Sciatic nerve (tissue), 2 donors: ENCODE data around the gene C19orf25. TPM values are rescaled to one million over a fixed set of nuclear protein-coding genes. Genes with fewer than 3 reads are reported as not detected.
"Not testable (repeated sequence)": the region's sequence is repeated elsewhere in the genome, so short reads cannot be mapped to it uniquely, and the experiment has no call there.

Experiments
- ATAC-seq: fragments of 200-7000 bp; cut with Tn5 transposase; one replicate; pipeline ENCODE4 v1.9.1; 2020; ENCODE audit warnings: mild to moderate bottlenecking, moderate library complexity
- DNase-seq: peaks from one replicate; pipeline ENCODE4 v3.0.0-alpha.2; 2020; ENCODE audit warnings: low spot score
- intact Hi-C: fragments of 100-400 bp; cut with DNase I; formaldehyde crosslinking; loops from one replicate; pipeline ENCODE4 v1.14.2; 2022
- total RNA-seq: library from RNA; stranded (reverse); fragmentation: NEBNext Ultra II Directional; extraction: Animal tissue kit (Norgen Biotek cat#: 25700); gene quantifications from one replicate; pipeline ENCODE4 v1.2.1, GENCODE V29; 2021
- donor health status: DM: no; HTN: no; CAD: no.
- donor health status: DM: no; HTN: no; CAD: no.

The C19orf25 gene
- total RNA-seq, 1 donor from 2014 or later, result 22.1 TPM

- ATAC-seq, result no peak
- intact Hi-C loops, result no loop called here
- no peak for DNase-seq
Measured at GRCh38 chr19:1501200-1501595, 22.2 kb upstream of the C19orf25 start.

DNA sequence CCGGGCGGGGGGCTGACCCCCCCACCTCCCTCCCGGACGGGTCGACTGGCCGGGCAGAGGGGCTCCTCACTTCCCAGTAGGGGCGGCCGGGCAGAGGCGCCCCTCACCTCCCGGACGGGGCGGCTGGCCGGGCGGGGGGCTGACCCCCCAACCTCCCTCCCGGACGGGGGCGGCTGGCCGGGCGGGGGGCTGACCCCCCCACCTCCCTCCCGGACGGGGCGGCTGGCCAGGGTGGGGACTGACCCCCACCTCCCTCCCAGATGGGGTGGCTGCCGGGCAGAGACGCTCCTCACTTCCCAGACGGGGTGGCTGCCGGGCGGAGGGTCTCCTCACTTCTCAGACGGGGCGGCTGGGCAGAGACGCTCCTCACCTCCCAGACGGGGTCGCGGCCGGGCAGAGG, 20.2 kb upstream of the C19orf25 start:
- intact Hi-C loops, DNase-seq, ATAC-seq: not testable (repeated sequence)

DNA sequence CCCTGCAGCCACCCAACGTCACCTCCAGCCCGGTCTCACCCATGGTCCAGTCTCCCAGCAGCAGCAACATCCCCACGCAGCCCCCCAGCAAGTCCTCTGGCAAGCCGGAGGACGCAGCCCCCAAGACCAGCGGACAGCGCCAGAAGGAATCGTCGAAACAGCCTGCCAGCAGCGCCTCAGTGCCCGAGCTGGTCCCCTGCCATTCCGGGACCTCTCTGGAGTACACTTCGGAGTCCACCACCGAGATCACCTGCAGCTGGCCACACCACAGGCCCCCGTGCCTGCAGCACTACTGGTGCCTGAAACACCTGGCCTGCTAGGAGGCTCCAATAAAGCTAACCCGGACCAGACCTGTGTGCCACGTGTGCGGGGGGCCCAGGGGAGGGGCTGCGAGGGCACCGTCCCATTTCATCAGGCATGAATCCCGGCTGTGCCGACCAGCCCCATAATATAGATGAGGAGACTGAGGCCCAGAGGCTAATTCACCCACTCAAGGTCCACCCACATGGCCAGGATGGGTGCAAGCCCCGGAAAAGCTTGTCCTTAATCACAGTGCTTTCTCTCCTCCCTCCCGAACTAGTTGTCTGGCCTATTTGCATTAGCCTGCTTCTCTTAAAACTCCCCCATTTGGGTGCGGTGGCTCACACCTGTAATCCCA, 18.7 kb upstream of the C19orf25 start:
- DNase-seq, result no peak
- no peak for ATAC-seq
- intact Hi-C loops, result no loop called here

DNA sequence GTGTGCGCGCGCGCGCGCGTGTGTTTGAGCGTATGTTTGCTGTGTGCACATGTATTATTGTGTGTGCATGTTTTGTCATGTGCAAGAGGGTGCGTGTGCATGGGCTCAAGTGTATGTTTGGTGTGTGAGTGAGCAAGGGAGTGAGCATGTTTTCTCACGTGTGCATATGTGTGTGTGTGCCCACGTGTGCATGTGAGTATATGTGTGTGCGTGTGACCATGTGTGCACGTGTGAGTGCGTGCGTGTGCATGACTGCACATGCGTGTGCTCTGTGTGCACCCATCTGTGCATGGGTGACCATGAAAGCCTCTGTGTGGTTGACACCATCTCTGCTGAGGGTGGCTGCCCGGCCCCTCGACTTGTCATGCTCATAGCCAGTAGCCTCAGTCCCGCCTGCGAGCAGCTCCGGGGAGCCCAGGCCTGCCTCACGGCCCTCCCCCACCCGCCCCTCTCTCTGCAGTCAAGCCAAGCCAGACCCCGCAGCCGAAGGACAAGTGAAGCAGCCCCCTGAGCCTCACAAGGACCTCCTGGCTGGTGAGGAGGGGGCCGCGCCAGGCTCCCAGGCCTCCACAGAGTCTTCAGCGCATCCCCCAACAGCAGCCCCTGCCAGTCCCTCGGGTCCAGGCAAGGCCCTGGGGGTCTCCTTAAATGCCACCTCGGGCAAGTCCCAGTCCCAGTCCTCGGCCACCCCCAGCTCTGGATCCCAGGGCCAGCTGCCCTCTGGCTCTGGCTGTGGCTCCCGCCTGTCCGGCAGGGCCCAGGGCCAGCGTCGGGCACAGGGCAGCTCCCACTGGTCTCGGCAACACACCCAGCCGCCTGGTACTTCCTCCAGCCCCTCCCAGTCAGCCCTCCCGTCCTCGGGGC, 17.9 kb upstream of the C19orf25 start:
- intact Hi-C loops, result no loop called here
- ATAC-seq, result no peak
- DNase-seq, result peak; percentile 56

DNA sequence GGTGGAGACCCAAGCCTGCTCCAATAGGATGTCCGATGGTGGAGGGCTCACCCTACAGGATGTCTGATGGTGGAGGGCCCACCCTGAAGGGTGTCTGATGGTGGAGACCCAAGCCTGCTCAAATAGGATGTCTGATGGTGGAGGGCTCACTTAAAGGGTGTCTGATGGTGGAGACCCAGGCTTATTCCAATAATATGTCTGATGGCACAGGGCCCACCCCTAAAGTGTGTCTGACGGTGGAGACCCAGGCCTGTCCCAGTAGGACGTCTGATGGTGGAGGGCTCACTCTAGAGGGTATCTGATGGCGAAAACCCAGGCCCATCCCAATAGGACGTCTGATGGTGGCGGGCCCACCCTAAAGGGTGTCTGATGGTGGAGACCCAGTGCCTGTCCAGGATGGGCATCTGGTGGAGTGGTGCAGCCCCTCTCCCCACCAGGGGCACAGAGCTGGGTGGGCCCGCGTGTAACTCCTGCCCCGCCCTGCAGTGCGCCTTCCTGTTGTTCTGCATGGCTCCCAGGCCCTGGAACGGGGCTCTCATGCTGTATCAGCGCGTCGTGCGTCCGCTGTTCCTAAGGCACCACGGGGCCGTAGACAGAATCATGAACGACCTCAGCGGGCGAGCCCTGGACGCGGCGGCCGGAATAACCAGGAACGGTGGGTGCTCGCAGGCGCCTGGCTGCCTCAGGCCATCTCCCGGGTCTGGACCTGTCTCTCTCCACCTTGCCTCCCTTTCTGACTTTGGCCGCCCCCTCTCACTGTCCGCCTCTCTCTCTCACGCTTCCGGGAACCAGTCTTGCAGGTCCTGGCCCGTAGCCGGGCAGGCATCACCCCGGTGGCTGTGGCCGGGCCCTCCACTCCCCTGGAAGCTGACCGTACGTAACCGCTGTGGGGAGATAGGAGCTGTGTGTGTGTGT, 17.0 kb upstream of the C19orf25 start:
- intact Hi-C loops, result no loop called here
- no peak for DNase-seq
- ATAC-seq, result no peak

DNA sequence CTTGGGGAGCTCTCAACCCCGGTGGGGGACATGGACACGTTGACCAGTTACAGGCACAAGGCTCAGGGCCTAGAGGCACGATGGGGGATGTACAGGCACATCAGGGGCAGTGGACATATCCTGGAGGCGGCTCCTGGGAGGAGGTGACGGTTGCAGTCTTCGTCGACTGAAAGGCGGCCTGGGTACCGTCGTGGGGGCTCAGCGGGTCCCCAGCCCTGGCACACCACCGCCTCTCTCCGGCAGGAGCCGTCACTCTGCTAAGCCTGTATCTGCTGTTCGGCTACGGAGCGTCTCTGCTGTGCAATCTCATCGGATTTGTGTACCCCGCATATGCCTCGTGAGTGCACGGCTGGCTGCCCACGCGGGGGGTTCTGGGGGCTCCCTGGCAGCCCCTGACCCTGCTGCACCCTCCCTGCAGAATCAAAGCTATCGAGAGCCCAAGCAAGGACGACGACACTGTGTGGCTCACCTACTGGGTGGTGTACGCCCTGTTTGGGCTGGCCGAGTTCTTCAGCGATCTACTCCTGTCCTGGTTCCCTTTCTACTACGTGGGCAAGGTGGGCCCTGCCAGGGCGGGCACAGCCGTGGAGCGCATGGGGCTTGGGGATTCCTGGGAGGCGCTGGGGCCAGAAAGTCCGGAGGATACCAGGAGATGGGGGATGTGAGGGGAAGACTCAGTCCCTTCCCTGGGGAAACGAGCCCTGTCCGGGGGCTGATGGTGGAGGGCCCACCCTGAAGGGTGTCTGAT, 16.2 kb upstream of the C19orf25 start:
- peak; percentile 54 for DNase-seq
- intact Hi-C loops, result no loop called here
- no peak for ATAC-seq

GRCh38 chr19:1494115-1494815, 15.2 kb upstream of the C19orf25 start:
- intact Hi-C loops, result no loop called here
- ATAC-seq, result no peak
- peak; percentile 55 for DNase-seq

DNA sequence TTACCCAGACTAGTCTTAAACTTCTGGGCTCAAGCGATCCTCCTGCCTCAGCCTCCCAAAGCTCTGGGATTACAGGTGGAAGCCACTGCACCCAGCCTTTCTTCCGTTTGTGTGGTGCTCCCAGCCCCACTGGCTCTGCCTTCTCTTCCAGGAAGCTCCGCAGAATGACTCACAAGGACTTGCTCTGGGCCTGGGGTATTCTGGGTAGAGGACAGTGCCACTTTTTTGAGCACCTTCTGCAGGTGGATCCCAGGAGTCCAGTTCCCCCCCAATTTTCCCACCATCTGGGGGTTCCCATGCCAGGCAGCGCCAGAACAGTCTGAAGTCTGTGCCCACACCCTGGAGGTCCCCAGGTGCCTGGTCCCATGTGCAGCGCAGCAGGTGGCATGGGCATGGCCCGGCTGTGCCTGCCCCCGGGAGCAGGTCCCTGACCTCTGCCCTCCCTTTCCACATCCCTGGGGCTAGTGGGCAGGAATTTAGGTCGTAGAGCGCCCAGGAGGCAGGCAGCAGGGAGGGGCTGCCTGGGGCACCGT, 13.5 kb upstream of the C19orf25 start:
- intact Hi-C loops, result no loop called here
- DNase-seq, result peak; percentile 62
- no peak for ATAC-seq

DNA sequence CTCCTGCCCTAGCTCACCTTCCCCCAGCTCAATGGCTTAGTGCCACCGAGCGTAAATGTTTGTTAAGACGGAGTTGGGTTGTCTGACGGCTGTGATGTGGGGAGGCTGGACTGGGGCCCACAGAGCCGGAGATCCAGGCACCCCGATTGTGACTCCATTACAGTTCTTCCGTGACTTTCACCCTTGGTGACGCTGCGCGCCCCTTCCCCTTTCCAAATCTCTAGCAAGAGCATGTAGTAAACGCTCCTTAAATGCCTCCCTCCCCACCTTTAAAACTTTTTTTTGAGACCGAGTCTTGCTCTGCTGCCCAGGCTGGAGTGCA, 12.8 kb upstream of the C19orf25 start:
- intact Hi-C loops, result no loop called here
- DNase-seq (no peak), ATAC-seq (no peak)

DNA sequence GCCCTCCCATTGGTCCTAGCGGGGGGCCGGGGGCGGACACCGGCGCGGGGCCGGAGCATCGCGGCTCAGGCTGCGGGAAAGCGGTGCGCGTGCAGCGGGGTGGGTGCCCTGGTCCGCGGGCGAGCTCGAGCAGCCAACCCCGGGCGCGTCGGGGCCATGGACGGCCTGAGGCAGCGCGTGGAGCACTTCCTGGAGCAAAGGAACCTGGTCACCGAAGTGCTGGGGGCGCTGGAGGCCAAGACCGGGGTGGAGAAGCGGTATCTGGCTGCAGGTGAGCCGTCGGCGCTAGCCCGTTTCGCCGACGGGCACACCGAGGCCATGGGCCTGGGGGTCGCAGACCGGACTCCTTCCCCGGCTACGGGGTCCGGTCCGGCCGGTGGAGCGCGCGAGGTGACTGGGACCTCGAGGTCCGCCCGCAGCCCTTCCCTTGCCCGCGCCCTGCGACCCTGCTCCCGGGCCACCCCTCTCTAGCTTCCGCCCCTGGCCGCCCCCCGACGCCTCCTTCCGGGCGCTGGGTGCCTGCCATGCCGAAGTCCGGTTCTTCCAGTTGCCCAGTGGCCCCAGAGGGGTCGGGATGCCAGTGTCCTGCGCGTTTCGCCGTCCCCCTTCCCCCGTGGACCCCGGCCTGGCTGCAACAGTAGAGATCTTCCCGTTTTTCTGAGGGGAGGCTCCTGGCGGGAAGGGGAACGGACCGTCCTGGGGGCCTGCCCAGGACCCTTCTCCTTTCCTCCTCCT, 12.3 kb upstream of the C19orf25 start, which contains the start of gene REEP6:
REEP6 (plus strand) TSS at position 68 of the 735 bp plus-strand sequence; CDS start at position 157, 89 bp downstream.
- intact Hi-C loops, result no loop called here
- DNase-seq, result peak; percentile 70
- no peak for ATAC-seq

DNA sequence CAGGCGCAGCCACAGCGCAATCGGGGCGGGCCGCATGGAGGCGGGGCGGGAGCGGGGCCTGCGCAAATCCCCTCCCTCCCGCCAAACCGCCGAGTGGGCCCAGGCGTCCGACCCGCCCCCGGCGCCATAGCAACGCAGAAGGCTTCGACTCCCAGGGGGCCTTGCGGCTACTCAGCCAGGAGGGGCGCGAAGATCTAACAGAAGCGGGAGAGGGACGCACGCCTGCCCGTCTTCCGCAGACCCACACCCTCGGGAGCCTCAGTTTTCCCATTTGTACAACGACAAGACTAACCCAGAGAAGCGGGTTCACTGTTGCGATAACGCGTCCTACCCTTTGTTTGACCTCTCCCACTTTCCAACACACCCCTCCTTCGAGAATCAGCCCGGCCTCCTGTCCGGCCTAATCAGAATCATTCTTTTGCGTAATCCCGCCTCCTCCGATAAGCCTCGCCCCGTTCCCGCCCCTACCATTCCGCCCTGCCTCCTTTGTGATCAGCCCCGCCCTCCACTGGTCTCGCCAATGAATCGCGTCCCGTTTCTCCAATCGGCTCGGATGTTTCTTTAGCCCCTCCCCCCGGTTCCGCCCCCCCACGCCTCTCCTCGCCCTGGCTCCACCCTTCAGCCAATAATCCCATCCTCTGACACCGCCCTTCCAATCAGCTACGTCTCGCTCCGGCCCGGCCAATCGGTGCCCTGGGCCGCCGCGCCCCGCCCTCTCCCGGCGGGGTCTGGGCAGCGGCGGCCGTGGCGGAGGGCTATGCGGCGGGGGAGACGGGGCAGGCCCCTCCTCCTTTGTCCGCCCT, 11.5 kb upstream of the C19orf25 start, which contains the start of gene PCSK4:
PCSK4 (minus strand) TSS at position 40 of the 803 bp plus-strand sequence; CDS start at position 36, 4 bp downstream.
- intact Hi-C loops, result no loop called here
- DNase-seq, result peak; percentile 99
- peak; percentile 95 for ATAC-seq

DNA sequence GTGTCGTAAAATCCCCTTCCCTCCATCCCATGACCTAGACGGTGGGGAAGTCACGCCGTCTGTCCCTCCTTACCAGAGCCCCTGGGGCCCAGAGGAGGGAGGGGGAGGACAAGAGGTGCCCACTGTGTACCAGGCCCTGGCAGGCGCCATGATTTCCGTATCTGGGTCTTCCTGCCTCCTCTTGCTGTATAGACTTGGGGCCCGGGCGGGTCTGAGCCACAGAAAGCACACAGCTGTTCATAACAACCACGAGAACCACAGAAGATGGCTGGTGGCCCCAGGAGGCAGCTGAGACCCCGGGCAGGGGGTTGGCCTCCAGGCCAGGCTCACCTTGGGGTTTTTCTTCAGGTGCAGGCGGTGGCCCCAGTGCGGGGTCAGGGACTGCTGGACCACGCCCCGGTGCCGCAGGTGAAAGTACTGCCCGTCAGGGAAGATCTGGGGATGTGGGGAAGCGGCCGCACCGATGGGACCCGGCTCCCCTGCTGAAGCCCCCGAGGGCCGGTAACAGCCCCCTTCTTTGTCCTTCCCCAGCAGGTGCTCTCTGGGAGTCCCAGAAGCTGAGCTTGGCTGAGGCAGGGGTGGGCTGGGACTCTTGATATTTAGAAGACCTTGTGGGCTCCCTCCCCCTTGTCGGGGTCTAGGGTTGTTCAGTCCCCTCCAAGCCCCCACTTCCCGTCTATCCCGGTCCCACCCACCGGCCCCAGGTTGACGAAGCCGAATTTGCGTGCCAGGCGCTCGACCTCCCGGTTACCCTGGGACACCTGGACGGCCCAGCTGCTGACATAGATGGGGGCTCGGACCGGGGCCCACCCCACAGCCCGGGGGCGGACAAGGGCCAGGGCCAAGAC, 10.7 kb upstream of the C19orf25 start:
- peak; percentile 65 for DNase-seq

GRCh38 chr19:1488282-1488601, 9.2 kb upstream of the C19orf25 start:
- intact Hi-C loops, result no loop called here
- ATAC-seq (no peak), DNase-seq (peak; percentile 54)

More for the DNA sequence above, 10.7 kb upstream of the C19orf25 start:
- ATAC-seq, result no peak
- intact Hi-C loops, result no loop called here

DNA sequence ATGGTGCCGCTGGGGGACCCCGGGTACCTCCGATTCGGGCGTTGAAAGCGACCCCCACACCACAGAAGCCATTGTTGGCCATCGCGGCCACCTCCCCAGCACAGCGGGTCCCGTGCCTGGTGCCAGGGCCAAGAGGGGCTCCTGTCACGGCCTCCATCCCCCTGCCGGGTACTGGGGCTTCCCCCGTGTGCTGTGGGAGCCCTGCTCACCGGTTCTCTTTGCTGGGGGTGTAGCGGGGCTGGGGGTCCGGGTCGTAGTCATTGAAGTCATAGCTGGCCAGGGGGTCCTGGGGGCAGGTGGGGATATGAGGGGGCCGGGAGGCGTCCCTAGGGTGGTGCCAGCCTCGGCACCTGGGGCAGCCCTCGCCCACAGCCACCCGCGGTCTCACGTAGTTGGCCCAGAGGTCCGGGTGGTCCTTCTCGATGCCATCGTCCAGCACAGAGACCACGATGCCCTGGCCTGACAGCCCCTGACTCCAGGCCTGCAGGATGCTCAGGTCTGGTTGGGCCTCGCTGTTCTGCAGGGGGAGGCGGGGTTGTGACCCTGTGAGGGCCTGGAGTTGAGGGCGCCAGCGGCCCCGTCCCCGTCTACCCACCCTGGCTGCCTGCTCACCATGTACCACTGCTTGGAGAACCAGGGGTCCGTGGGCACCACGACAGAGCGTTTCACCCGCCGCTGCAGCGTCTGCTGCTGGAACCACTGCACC, 8.7 kb upstream of the C19orf25 start:
- peak; percentile 61 for DNase-seq
- intact Hi-C loops, result no loop called here
- no peak for ATAC-seq
